Measurements from ENCODE around the gene IL32. TPM values are rescaled to one million over a fixed set of nuclear protein-coding genes. Genes with fewer than 3 reads are reported as not detected.

The IL32 gene
- total and polyA plus RNA-seq, 9 of the 15 experiments (the other 6 are each of a cell fraction or from before 2014, with no cell fraction given): 0.21 to 2.2 (median 0.37) TPM; not detected in 3

GRCh38 chr16:3027983-3028715 lies 37.3 kb upstream of the IL32 start (continued):
- TF ChIP-seq, protein P1, sequence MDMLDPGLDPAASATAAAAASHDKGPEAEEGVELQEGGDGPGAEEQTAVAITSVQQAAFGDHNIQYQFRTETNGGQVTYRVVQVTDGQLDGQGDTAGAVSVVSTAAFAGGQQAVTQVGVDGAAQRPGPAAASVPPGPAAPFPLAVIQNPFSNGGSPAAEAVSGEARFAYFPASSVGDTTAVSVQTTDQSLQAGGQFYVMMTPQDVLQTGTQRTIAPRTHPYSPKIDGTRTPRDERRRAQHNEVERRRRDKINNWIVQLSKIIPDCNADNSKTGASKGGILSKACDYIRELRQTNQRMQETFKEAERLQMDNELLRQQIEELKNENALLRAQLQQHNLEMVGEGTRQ (CRISPR knock-in tag; IDR thresholded peaks at IDR 0.05): no peak
- TF ChIP-seq MAX (CRISPR knock-in tag; IDR thresholded peaks at IDR 0.05): peak; percentile 68
- TF ChIP-seq, protein P2, sequence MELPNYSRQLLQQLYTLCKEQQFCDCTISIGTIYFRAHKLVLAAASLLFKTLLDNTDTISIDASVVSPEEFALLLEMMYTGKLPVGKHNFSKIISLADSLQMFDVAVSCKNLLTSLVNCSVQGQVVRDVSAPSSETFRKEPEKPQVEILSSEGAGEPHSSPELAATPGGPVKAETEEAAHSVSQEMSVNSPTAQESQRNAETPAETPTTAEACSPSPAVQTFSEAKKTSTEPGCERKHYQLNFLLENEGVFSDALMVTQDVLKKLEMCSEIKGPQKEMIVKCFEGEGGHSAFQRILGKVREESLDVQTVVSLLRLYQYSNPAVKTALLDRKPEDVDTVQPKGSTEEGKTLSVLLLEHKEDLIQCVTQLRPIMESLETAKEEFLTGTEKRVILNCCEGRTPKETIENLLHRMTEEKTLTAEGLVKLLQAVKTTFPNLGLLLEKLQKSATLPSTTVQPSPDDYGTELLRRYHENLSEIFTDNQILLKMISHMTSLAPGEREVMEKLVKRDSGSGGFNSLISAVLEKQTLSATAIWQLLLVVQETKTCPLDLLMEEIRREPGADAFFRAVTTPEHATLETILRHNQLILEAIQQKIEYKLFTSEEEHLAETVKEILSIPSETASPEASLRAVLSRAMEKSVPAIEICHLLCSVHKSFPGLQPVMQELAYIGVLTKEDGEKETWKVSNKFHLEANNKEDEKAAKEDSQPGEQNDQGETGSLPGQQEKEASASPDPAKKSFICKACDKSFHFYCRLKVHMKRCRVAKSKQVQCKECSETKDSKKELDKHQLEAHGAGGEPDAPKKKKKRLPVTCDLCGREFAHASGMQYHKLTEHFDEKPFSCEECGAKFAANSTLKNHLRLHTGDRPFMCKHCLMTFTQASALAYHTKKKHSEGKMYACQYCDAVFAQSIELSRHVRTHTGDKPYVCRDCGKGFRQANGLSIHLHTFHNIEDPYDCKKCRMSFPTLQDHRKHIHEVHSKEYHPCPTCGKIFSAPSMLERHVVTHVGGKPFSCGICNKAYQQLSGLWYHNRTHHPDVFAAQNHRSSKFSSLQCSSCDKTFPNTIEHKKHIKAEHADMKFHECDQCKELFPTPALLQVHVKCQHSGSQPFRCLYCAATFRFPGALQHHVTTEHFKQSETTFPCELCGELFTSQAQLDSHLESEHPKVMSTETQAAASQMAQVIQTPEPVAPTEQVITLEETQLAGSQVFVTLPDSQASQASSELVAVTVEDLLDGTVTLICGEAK (IDR thresholded peaks at IDR 0.05): no peak
- TF ChIP-seq, protein P2 (CRISPR knock-in tag; IDR thresholded peaks at IDR 0.05): no peak
- TF ChIP-seq POLR2AphosphoS5 (IDR thresholded peaks at IDR 0.05; ENCODE audit: control insufficient read depth, insufficient read depth, low read depth, low read length): peak; percentile 30; the same call in 1 of the 2 replicates
- TF ChIP-seq, protein P3, sequence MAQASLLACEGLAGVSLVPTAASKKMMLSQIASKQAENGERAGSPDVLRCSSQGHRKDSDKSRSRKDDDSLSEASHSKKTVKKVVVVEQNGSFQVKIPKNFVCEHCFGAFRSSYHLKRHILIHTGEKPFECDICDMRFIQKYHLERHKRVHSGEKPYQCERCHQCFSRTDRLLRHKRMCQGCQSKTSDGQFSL (CRISPR knock-in tag; IDR thresholded peaks at IDR 0.05): no peak
- TF ChIP-seq, protein P3 (tag; IDR thresholded peaks at IDR 0.05): no peak
- peak in 2 of 3 experiments; percentile 20 to 38 for TF ChIP-seq YY1 (IDR thresholded peaks at IDR 0.05; ENCODE audit: borderline replicate concordance in 1 of 3, control insufficient read depth in 1 of 3, extremely low read depth in 1 of 3, insufficient read depth in 3 of 3, insufficient read length in 1 of 3, insufficient replicate concordance in 2 of 3, low read depth in 1 of 3, low read length in 2 of 3)
- TF ChIP-seq, protein P4, sequence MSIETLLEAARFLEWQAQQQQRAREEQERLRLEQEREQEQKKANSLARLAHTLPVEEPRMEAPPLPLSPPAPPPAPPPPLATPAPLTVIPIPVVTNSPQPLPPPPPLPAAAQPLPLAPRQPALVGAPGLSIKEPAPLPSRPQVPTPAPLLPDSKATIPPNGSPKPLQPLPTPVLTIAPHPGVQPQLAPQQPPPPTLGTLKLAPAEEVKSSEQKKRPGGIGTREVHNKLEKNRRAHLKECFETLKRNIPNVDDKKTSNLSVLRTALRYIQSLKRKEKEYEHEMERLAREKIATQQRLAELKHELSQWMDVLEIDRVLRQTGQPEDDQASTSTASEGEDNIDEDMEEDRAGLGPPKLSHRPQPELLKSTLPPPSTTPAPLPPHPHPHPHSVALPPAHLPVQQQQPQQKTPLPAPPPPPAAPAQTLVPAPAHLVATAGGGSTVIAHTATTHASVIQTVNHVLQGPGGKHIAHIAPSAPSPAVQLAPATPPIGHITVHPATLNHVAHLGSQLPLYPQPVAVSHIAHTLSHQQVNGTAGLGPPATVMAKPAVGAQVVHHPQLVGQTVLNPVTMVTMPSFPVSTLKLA (conservative IDR thresholded peaks at IDR 0.05): peak in 1 of 2 experiments; percentile 42; a peak in 1 of 4 replicates
- TF ChIP-seq HNRNPLL (IDR thresholded peaks at IDR 0.05; ENCODE audit: low read depth, low read length, poor library complexity, severe bottlenecking): no peak
- TF ChIP-seq POLR2AphosphoS2 (IDR thresholded peaks at IDR 0.05; ENCODE audit: low read length): peak; percentile 88
- peak; percentile 30; the same call in 1 of the 2 replicates for TF ChIP-seq ZFX (CRISPR knock-in tag; IDR thresholded peaks at IDR 0.05)
